HepG2 (cell line): ENCODE results near the gene EDA2R. TPM values are rescaled to one million over a fixed set of nuclear protein-coding genes. Genes with fewer than 3 reads are reported as not detected.

Experiments
- ATAC-seq: fragments of 200-7000 bp; cut with Tn5 transposase; 3 replicates; pipeline ENCODE4 v1.9.1; 2020; ENCODE audit warnings: mild to moderate bottlenecking, moderate library complexity
- BruUV-seq: library from RNA; stranded (reverse); fragments of 400-500 nt; replicated peaks from 2 replicates; lab custom pipeline; 2021; lab: Mats Ljungman, UMichigan
- CTCF ChIA-PET: fragments of 300-600 bp; formaldehyde crosslinking; extraction: SDS; loops from one replicate; lab custom pipeline; 2021; ENCODE audit warnings: low total read pairs, inconsistent platforms, low intra/inter-chr PET ratio; lab: Yijun Ruan, JAX
- POLR2A ChIA-PET: fragments of 350-600 bp; sonication (Branson Sonifier 250); formaldehyde crosslinking; loops from one replicate; lab custom pipeline; 2020; ENCODE audit warnings: antibody characterized with exemption, inconsistent platforms; lab: Yijun Ruan, JAX
- DNase-seq: peaks from one replicate; pipeline ENCODE4 v3.0.0-alpha.2; 2015; ENCODE audit warnings: low spot score
- FAIRE-seq: peaks from 3 replicates; lab custom pipeline; 2011; peaks lifted over from hg19 to GRCh38; lab: Jason Lieb, UNC
- H2AFZ ChIP-seq: one replicate; pipeline ENCODE4 v1.6.1; 2011; ENCODE audit warnings: low read length, inconsistent platforms
- H3K27ac ChIP-seq: fragments of 300-600 bp; 3 replicates; pipeline ENCODE4 v1.8.0; 2011; ENCODE audit warnings: mixed run types, mild to moderate bottlenecking, mixed read lengths, low read length, inconsistent platforms; ENCODE audit not compliant: insufficient read depth; ENCODE audit errors: extremely low read length
- H3K27me3 ChIP-seq, 2 experiments: fragments of 200-600 bp in 1 of 2; 2 replicates in 1 of 2; 3 replicates in 1 of 2; pipeline versions ENCODE4 v1.6.0 to v1.8.0; 2011; ENCODE audit warnings: low read length in 2 of 2, mild to moderate bottlenecking in 2 of 2, moderate library complexity in 2 of 2, inconsistent platforms in 1 of 2; ENCODE audit not compliant: insufficient read depth in 2 of 2, control insufficient read depth in 1 of 2
- H3K36me3 ChIP-seq, 2 experiments: fragments of 200-600 bp in 1 of 2; replicated peaks in 1 of 2; 2 replicates in 1 of 2; 3 replicates in 1 of 2; pipeline versions ENCODE4 v1.5.1 to v1.8.0; 2011; ENCODE audit warnings: low read length in 2 of 2, inconsistent platforms in 1 of 2; ENCODE audit not compliant: insufficient read depth in 2 of 2, control insufficient read depth in 1 of 2
- H3K4me1 ChIP-seq: 2 replicates; pipeline ENCODE4 v1.5.1; 2012; ENCODE audit warnings: low read length, inconsistent platforms; ENCODE audit not compliant: insufficient read depth
- H3K4me2 ChIP-seq: 2 replicates; pipeline ENCODE4 v1.6.0; 2011; ENCODE audit warnings: low read depth, low read length, inconsistent platforms
- H3K4me3 ChIP-seq, 3 experiments: fragments of 200-600 bp in 1 of 3; sonication (generic), shearing (Covaris generic) in 1 of 3; replicated peaks in 1 of 3; 2 replicates each; pipeline ENCODE4 v1.5.1; 2011 to 2016; ENCODE audit warnings: low read length in 3 of 3, inconsistent platforms in 2 of 3, low read depth in 2 of 3, mild to moderate bottlenecking in 2 of 3, control low read depth in 1 of 3, mixed read lengths in 1 of 3; ENCODE audit not compliant: insufficient read depth in 1 of 3
- H3K79me2 ChIP-seq: one replicate; pipeline ENCODE4 v1.6.1; 2011; ENCODE audit warnings: low read length, inconsistent platforms; ENCODE audit not compliant: insufficient read depth
- H3K9ac ChIP-seq: 2 replicates; pipeline ENCODE4 v1.6.0; 2011; ENCODE audit warnings: mild to moderate bottlenecking, low read depth, low read length, inconsistent platforms; ENCODE audit not compliant: insufficient read depth
- H3K9me3 ChIP-seq: 2 replicates; pipeline ENCODE4 v1.5.1; 2012; ENCODE audit warnings: mild to moderate bottlenecking, low read length
- H4K20me1 ChIP-seq: 2 replicates; pipeline ENCODE4 v1.6.0; 2011; ENCODE audit warnings: inconsistent platforms, mild to moderate bottlenecking, low read length, moderate library complexity; ENCODE audit not compliant: insufficient read depth
- AHR ChIP-seq: IDR thresholded peaks from 2 replicates; pipeline ENCODE4 v1.6.1; 2018; ENCODE audit warnings: missing genetic modification reagents, missing compliant biosample characterization
- HOXA7 ChIP-seq: sonication (generic); formaldehyde crosslinking; IDR thresholded peaks from 2 replicates; pipeline ENCODE4 v1.8.1; 2022; ENCODE audit warnings: mild to moderate bottlenecking, missing genetic modification reagents, moderate library complexity
- MAF1 ChIP-seq: sonication (generic); formaldehyde crosslinking; IDR thresholded peaks from 2 replicates; pipeline ENCODE4 v1.5.0; 2020; ENCODE audit warnings: missing genetic modification reagents, borderline replicate concordance
- MXI1 ChIP-seq: IDR thresholded peaks from 3 replicates; pipeline ENCODE4 v1.6.1; 2012; ENCODE audit warnings: low read depth, low read length, inconsistent platforms, borderline replicate concordance
- NFRKB ChIP-seq: fragments of 450-650 bp; IDR thresholded peaks from 2 replicates; pipeline ENCODE4 v1.6.1; 2017
- NPAS2 ChIP-seq: sonication (generic); formaldehyde crosslinking; IDR thresholded peaks from 2 replicates; pipeline ENCODE4 v1.8.0; 2022; ENCODE audit warnings: mild to moderate bottlenecking, missing genetic modification reagents, borderline replicate concordance
- REL ChIP-seq: sonication (generic); formaldehyde crosslinking; conservative IDR thresholded peaks from 2 replicates; pipeline ENCODE4 v1.8.0; 2022; ENCODE audit warnings: mild to moderate bottlenecking, missing genetic modification reagents, moderate library complexity
- WGBS: methylation state at CpG from one replicate; pipeline ENCODE4 v1.1.6; 2017; ENCODE audit warnings: low lambda C conversion rate; 5-methylcytosine and 5-hydroxymethylcytosine counted together
- in situ Hi-C: cut with HindIII; loops from 2 replicates; pipeline ENCODE4 v1.10.0; 2017; ENCODE audit warnings: low pct_unique_long_range_greater_than_20kb; ENCODE audit not compliant: extremely low pct_ligation_motif_present
- intact Hi-C: fragments of 100-400 bp; cut with micrococcal nuclease; formaldehyde crosslinking; loops from one replicate; pipeline ENCODE4 v1.10.0; 2022; ENCODE audit not compliant: unreplicated experiment
- polyA plus RNA-seq, 8 experiments: library from polyadenylated mRNA; depleted of rRNA in 3 of 8; stranded (reverse) in 7 of 8; unstranded in 1 of 8; fragments of >200 nt; fragmentation: Illumina TruSeq in 4 of 8; extraction: Trizol in 4 of 8; gene quantifications; 2 replicates each; pipeline versions ENCODE4 v1.2.1 to v1.2.3, GENCODE V29; 2011 to 2016; ENCODE audit warnings: low read depth in 4 of 8, missing spikeins in 1 of 8, mixed read lengths in 1 of 8; ENCODE audit not compliant: insufficient read depth in 1 of 8
- total RNA-seq, 5 experiments: library from RNA; depleted of rRNA; stranded (reverse); fragments of >200 nt; fragmentation: Illumina TruSeq; extraction: Trizol; gene quantifications; 2 replicates each; pipeline ENCODE4 v1.2.3, GENCODE V29; 2016; ENCODE audit warnings: low read depth in 1 of 5
- TF ChIP-seq, protein P1 (sequence below): sonication (generic); formaldehyde crosslinking; IDR thresholded peaks from 2 replicates; pipeline ENCODE4 v1.9.0; 2021; ENCODE audit warnings: missing genetic modification reagents, mild to moderate bottlenecking, borderline replicate concordance
- TF ChIP-seq, protein P2 (sequence below): sonication (generic); formaldehyde crosslinking; IDR thresholded peaks from 2 replicates; pipeline ENCODE4 v1.4.0; 2020; ENCODE audit warnings: missing genetic modification reagents, borderline replicate concordance
- TF ChIP-seq, protein P3 (sequence below): sonication (generic); formaldehyde crosslinking; IDR thresholded peaks from 2 replicates; pipeline ENCODE4 v1.5.1; 2020; ENCODE audit warnings: mild to moderate bottlenecking, missing genetic modification reagents, borderline replicate concordance

The EDA2R gene
- total and polyA plus RNA-seq, 2 of the 13 experiments (the other 11 are each of a cell fraction or from before 2014, with no cell fraction given) = 10.0 to 12.0 TPM

DNA sequence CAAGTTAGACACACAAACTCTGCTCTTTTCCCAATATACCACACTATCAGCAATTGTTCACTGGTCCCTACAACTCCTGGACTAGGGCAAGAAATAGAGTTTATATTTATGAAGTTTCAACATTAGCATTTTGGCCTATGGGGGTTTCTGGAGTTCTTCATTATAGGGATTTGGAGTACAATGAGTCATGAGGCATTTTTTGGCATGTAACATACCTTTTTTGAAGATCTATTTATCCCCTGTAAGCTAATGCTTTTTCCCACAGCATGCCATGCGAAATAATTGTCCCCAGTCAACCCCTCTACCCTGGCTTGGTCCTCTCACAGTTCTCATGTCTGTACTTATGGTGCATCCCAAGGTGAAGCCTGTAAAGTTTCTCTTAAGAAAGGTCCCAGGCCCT is 36.7 kb upstream of the EDA2R start:
- WGBS = 0% methylated on average over 1 of the region's 1 CpG

More for the DNA sequence above, 36.7 kb upstream of the EDA2R start:
- H3K36me3 ChIP-seq = no peaks in the 10 kb centered on the region
- H2AFZ ChIP-seq = no peak overlapping the region
- ChIA-PET POLR2A (no interaction called here), CTCF (no interaction called here)
- no peak overlapping the region for H3K9ac ChIP-seq
- H3K4me3 ChIP-seq = no peak overlapping the region
- no peak for FAIRE-seq
- H3K9me3 ChIP-seq = peaks cover 6% of the 10 kb centered on the region; the same call in 1 of the 2 replicates
- no peak overlapping the region for H3K27ac ChIP-seq
- DNase-seq = no peak
- BruUV-seq = no TSS peak
- in situ Hi-C loops = no loop called here
- no peaks in the 10 kb centered on the region for H3K27me3 ChIP-seq
- no peak for TF ChIP-seq MXI1
- TF ChIP-seq AHR = no peak
- no peak for TF ChIP-seq NFRKB
- TF ChIP-seq, protein P1, sequence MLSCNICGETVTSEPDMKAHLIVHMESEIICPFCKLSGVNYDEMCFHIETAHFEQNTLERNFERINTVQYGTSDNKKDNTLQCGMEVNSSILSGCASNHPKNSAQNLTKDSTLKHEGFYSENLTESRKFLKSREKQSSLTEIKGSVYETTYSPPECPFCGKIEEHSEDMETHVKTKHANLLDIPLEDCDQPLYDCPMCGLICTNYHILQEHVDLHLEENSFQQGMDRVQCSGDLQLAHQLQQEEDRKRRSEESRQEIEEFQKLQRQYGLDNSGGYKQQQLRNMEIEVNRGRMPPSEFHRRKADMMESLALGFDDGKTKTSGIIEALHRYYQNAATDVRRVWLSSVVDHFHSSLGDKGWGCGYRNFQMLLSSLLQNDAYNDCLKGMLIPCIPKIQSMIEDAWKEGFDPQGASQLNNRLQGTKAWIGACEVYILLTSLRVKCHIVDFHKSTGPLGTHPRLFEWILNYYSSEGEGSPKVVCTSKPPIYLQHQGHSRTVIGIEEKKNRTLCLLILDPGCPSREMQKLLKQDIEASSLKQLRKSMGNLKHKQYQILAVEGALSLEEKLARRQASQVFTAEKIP (CRISPR knock-in tag) = no peak
- TF ChIP-seq REL = no peak
- TF ChIP-seq HOXA7 (CRISPR knock-in tag) = no peak
- TF ChIP-seq MAF1 = no peak
- TF ChIP-seq, protein P2, sequence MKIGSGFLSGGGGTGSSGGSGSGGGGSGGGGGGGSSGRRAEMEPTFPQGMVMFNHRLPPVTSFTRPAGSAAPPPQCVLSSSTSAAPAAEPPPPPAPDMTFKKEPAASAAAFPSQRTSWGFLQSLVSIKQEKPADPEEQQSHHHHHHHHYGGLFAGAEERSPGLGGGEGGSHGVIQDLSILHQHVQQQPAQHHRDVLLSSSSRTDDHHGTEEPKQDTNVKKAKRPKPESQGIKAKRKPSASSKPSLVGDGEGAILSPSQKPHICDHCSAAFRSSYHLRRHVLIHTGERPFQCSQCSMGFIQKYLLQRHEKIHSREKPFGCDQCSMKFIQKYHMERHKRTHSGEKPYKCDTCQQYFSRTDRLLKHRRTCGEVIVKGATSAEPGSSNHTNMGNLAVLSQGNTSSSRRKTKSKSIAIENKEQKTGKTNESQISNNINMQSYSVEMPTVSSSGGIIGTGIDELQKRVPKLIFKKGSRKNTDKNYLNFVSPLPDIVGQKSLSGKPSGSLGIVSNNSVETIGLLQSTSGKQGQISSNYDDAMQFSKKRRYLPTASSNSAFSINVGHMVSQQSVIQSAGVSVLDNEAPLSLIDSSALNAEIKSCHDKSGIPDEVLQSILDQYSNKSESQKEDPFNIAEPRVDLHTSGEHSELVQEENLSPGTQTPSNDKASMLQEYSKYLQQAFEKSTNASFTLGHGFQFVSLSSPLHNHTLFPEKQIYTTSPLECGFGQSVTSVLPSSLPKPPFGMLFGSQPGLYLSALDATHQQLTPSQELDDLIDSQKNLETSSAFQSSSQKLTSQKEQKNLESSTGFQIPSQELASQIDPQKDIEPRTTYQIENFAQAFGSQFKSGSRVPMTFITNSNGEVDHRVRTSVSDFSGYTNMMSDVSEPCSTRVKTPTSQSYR (CRISPR knock-in tag) = no peak
- TF ChIP-seq, protein P3, sequence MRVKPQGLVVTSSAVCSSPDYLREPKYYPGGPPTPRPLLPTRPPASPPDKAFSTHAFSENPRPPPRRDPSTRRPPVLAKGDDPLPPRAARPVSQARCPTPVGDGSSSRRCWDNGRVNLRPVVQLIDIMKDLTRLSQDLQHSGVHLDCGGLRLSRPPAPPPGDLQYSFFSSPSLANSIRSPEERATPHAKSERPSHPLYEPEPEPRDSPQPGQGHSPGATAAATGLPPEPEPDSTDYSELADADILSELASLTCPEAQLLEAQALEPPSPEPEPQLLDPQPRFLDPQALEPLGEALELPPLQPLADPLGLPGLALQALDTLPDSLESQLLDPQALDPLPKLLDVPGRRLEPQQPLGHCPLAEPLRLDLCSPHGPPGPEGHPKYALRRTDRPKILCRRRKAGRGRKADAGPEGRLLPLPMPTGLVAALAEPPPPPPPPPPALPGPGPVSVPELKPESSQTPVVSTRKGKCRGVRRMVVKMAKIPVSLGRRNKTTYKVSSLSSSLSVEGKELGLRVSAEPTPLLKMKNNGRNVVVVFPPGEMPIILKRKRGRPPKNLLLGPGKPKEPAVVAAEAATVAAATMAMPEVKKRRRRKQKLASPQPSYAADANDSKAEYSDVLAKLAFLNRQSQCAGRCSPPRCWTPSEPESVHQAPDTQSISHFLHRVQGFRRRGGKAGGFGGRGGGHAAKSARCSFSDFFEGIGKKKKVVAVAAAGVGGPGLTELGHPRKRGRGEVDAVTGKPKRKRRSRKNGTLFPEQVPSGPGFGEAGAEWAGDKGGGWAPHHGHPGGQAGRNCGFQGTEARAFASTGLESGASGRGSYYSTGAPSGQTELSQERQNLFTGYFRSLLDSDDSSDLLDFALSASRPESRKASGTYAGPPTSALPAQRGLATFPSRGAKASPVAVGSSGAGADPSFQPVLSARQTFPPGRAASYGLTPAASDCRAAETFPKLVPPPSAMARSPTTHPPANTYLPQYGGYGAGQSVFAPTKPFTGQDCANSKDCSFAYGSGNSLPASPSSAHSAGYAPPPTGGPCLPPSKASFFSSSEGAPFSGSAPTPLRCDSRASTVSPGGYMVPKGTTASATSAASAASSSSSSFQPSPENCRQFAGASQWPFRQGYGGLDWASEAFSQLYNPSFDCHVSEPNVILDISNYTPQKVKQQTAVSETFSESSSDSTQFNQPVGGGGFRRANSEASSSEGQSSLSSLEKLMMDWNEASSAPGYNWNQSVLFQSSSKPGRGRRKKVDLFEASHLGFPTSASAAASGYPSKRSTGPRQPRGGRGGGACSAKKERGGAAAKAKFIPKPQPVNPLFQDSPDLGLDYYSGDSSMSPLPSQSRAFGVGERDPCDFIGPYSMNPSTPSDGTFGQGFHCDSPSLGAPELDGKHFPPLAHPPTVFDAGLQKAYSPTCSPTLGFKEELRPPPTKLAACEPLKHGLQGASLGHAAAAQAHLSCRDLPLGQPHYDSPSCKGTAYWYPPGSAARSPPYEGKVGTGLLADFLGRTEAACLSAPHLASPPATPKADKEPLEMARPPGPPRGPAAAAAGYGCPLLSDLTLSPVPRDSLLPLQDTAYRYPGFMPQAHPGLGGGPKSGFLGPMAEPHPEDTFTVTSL (CRISPR knock-in tag) = no peak
- no peak for TF ChIP-seq NPAS2 (CRISPR knock-in tag)
- intact Hi-C loops = no loop called here
- no peak overlapping the region for H3K4me2 ChIP-seq
- no peaks in the 10 kb centered on the region for H3K79me2 ChIP-seq
- no peaks in the 10 kb centered on the region for H4K20me1 ChIP-seq
- no peak for ATAC-seq
- H3K4me1 ChIP-seq = no peaks in the 10 kb centered on the region
